Mesendoderm (in vitro differentiated cells): Measurements from ENCODE around the gene VWF.
A peak's percentile ranks its signal among the peaks of the same experiment; 100 is the strongest.

Experiments
- DNase-seq: peaks from one replicate; pipeline ENCODE4 v3.0.0; 2013
- H2AK5ac ChIP-seq: 2 replicates; pipeline ENCODE4 v1.6.1; 2013; ENCODE audit warnings: low read length, inconsistent platforms
- H2BK120ac ChIP-seq: 2 replicates; pipeline ENCODE4 v1.6.1; 2013; ENCODE audit warnings: low read depth, mild to moderate bottlenecking, low read length, moderate library complexity, mixed read lengths
- H2BK15ac ChIP-seq: replicated peaks from 2 replicates; pipeline ENCODE4 v1.6.1; 2013; ENCODE audit warnings: low read depth, mild to moderate bottlenecking, moderate library complexity
- H2BK5ac ChIP-seq: 2 replicates; pipeline ENCODE4 v1.6.1; 2013; ENCODE audit warnings: low read length, inconsistent platforms
- H3K18ac ChIP-seq: 2 replicates; pipeline ENCODE4 v1.6.1; 2013; ENCODE audit warnings: mild to moderate bottlenecking, low read length, mixed read lengths
- H3K23ac ChIP-seq: one replicate; pipeline ENCODE4 v1.6.1; 2013; ENCODE audit warnings: low read length
- H3K27ac ChIP-seq: 2 replicates; pipeline ENCODE4 v1.5.1; 2013; ENCODE audit warnings: low read depth, mild to moderate bottlenecking, inconsistent platforms, low read length, moderate library complexity
- H3K27me3 ChIP-seq: 2 replicates; pipeline ENCODE4 v1.6.1; 2013; ENCODE audit warnings: low read length, control low read depth, mild to moderate bottlenecking, inconsistent platforms; ENCODE audit not compliant: insufficient read depth, poor library complexity
- H3K36me3 ChIP-seq: 2 replicates; pipeline ENCODE4 v1.6.1; 2013; ENCODE audit warnings: low read length, inconsistent platforms; ENCODE audit not compliant: control insufficient read depth, insufficient read depth
- H3K4ac ChIP-seq: one replicate; pipeline ENCODE4 v1.6.1; 2013; ENCODE audit warnings: low read depth, mild to moderate bottlenecking, low read length, moderate library complexity
- H3K4me1 ChIP-seq: 2 replicates; pipeline ENCODE4 v1.6.1; 2013; ENCODE audit warnings: low read depth, low read length, inconsistent platforms; ENCODE audit not compliant: control insufficient read depth
- H3K4me2 ChIP-seq: 2 replicates; pipeline ENCODE4 v1.6.1; 2013; ENCODE audit warnings: low read length
- H3K4me3 ChIP-seq: 2 replicates; pipeline ENCODE4 v1.5.1; 2013; ENCODE audit warnings: mild to moderate bottlenecking, low read length
- H3K56ac ChIP-seq: one replicate; pipeline ENCODE4 v1.6.1; 2013; ENCODE audit warnings: low read length
- H3K79me1 ChIP-seq: 2 replicates; pipeline ENCODE4 v1.6.1; 2013; ENCODE audit warnings: low read length, inconsistent platforms
- H3K79me2 ChIP-seq: 2 replicates; pipeline ENCODE4 v1.6.1; 2013; ENCODE audit warnings: mild to moderate bottlenecking, low read length; ENCODE audit not compliant: control insufficient read depth, insufficient read depth
- H3K9ac ChIP-seq: 2 replicates; pipeline ENCODE4 v1.6.1; 2013; ENCODE audit warnings: low read length, inconsistent platforms
- H4K5ac ChIP-seq: one replicate; pipeline ENCODE4 v1.6.1; 2013; ENCODE audit warnings: low read length
- H4K8ac ChIP-seq: one replicate; pipeline ENCODE4 v1.6.1; 2013; ENCODE audit warnings: low read depth, mild to moderate bottlenecking, control low read depth, low read length, moderate library complexity
- WGBS: extraction: QIAGEN DNeasy Blood & Tissue Kit; methylation state at CpG from one replicate; pipeline ENCODE4 v1.1.7; 2013; ENCODE audit warnings: low lambda C conversion rate, missing lambda C conversion rate; ENCODE audit not compliant: insufficient coverage; ENCODE audit errors: extremely low coverage; 5-methylcytosine and 5-hydroxymethylcytosine counted together

The VWF gene

GRCh38 chr12:5946388-5946787 is 178.1 kb downstream of the VWF start:
- Histone ChIP-seq H4K5ac (no peak overlapping the region), H3K27me3 (peaks cover 2% of the 10 kb centered on the region)

GRCh38 chr12:5945071-5946008 is 179.1 kb downstream of the VWF start, which contains the start of gene ANO2:
Gene ANO2 (minus strand): TSS chr12:5945259. CDS start chr12:5945217, 42 bp downstream.
- H3K18ac ChIP-seq: peak within 1 kb of the TSS; percentile 47
- no peak within 1 kb of the TSS for H3K23ac ChIP-seq
- peak within 1 kb of the TSS; percentile 84 for H4K8ac ChIP-seq
- no peak within 1 kb of the TSS for H2AK5ac ChIP-seq
- H3K9ac ChIP-seq: peak within 1 kb of the TSS; percentile 73
- H3K4me2 ChIP-seq: peak within 1 kb of the TSS; percentile 92
- peaks cover 2% of the 10 kb centered on the region for H3K27me3 ChIP-seq
- H2BK120ac ChIP-seq: no peak within 1 kb of the TSS
- WGBS: no CpG with 5 or more reads among the region's 66 CpGs
- peak; percentile 76 for DNase-seq
- peak within 1 kb of the TSS; percentile 89 for H3K56ac ChIP-seq
- H3K4me1 ChIP-seq: no peaks in the 10 kb centered on the region
- no peak within 1 kb of the TSS for H3K4ac ChIP-seq
- no peaks in the 10 kb centered on the region for H3K79me2 ChIP-seq
- no peak within 1 kb of the TSS for H2BK5ac ChIP-seq
- no peaks in the 10 kb centered on the region for H3K79me1 ChIP-seq
- H3K27ac ChIP-seq: no peak within 1 kb of the TSS
- no peaks in the 10 kb centered on the region for H3K36me3 ChIP-seq
- no peak within 1 kb of the TSS for H4K5ac ChIP-seq
- H2BK15ac ChIP-seq: no peak within 1 kb of the TSS
- H3K4me3 ChIP-seq: peak within 1 kb of the TSS; percentile 62

More at GRCh38 chr12:5946388-5946787, 178.1 kb downstream of the VWF start:
- Histone ChIP-seq H2AK5ac (no peak overlapping the region), H3K4ac (no peak overlapping the region), H3K56ac (no peak overlapping the region), H3K9ac (no peak overlapping the region), H3K79me2 (no peaks in the 10 kb centered on the region), H3K36me3 (no peaks in the 10 kb centered on the region), H3K4me3 (no peak overlapping the region), H3K23ac (no peak overlapping the region), H3K18ac (no peak overlapping the region), H3K4me1 (no peaks in the 10 kb centered on the region), H4K8ac (no peak overlapping the region), H3K27ac (no peak overlapping the region), H3K79me1 (no peaks in the 10 kb centered on the region), H2BK120ac (no peak overlapping the region), H2BK5ac (no peak overlapping the region), H2BK15ac (no peak overlapping the region), H3K4me2 (no peak overlapping the region)
- no peak for DNase-seq
- no CpG with 5 or more reads among the region's 2 CpGs for WGBS

DNA sequence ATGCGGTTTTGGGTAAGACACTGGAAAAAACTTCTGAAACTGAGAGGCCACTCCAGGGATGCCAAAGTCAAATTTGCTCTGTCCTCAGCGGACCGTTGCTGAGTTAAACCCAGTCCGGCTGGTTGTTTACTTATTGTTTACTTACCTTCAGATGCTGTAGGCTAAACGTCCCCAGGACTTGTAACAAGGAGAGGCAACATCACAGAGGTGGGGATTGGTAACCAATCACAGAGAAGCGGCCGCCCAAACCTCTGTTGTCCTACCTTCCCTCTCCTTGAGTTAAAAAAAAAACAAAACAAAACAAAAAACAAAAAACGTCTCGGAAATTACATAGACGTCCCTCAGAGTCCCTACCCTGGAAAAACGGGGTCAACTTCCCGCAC is 179.8 kb downstream of the VWF start:
- Histone ChIP-seq H3K79me2 (no peaks in the 10 kb centered on the region), H3K4ac (no peak overlapping the region), H2BK120ac (no peak overlapping the region), H2BK15ac (no peak overlapping the region), H3K4me3 (peak overlapping the region; percentile 62), H4K5ac (no peak overlapping the region), H3K36me3 (no peaks in the 10 kb centered on the region), H3K23ac (no peak overlapping the region), H3K27ac (no peak overlapping the region), H2BK5ac (no peak overlapping the region), H4K8ac (peak overlapping the region; percentile 84), H2AK5ac (no peak overlapping the region), H3K27me3 (peaks cover 2% of the 10 kb centered on the region), H3K4me1 (no peaks in the 10 kb centered on the region), H3K79me1 (no peaks in the 10 kb centered on the region), H3K18ac (peak overlapping the region; percentile 47), H3K56ac (peak overlapping the region; percentile 89), H3K9ac (peak overlapping the region; percentile 61), H3K4me2 (peak overlapping the region; percentile 92)
- WGBS: no CpG with 5 or more reads among the region's 12 CpGs
- DNase-seq: peak; percentile 42

DNA sequence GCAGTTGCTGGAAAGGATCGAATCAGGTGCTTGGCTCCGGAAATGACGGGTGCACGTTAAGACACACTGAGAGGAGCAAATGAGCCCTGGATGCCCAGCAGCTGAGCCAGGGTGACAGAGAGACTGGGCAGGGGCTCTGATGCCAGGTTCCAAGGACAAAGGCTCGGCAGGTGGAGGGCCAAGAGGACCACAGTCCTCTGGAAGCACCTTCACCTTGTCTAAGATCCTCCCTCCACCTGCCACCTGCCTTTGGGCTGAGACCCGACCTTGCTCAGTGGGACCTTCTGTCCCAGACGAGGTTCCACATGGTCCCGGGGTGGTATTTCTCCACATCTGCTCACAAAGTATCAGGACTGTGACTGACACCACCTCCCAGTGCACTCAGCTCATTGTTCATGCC is 180.4 kb downstream of the VWF start:
- Histone ChIP-seq H3K23ac (no peak overlapping the region), H3K79me2 (no peaks in the 10 kb centered on the region), H3K4me3 (no peak overlapping the region), H3K27me3 (peaks cover 2% of the 10 kb centered on the region), H3K36me3 (no peaks in the 10 kb centered on the region), H3K27ac (no peak overlapping the region), H2BK120ac (no peak overlapping the region), H3K56ac (no peak overlapping the region), H4K8ac (no peak overlapping the region), H2AK5ac (no peak overlapping the region), H3K4me1 (no peaks in the 10 kb centered on the region), H3K4me2 (no peak overlapping the region), H3K79me1 (no peaks in the 10 kb centered on the region), H4K5ac (no peak overlapping the region), H2BK15ac (no peak overlapping the region), H3K4ac (no peak overlapping the region), H3K9ac (no peak overlapping the region), H2BK5ac (no peak overlapping the region), H3K18ac (no peak overlapping the region)
- WGBS: no CpG with 5 or more reads among the region's 8 CpGs
- DNase-seq: no peak

DNA sequence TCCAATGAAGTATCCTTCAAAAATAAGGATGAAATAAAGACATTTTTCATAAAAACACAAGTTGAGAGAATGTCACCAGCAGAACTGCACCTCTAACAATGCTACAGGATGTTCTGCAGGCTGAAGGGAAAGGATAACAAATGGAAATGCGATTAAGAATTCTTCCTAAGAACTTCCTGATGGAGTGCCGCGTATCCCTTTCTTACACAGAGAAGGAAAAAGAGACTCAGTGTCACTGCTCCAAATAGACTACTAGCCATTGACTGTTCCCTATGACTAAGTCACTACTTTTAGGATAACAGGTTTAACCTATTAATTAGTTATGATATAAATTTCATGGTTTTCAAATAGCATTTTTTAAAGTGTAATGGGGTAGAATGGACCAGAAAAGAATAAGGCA is 182.6 kb downstream of the VWF start:
- Histone ChIP-seq H3K18ac (no peak overlapping the region), H2BK5ac (no peak overlapping the region), H3K23ac (no peak overlapping the region), H3K79me1 (no peaks in the 10 kb centered on the region), H3K36me3 (no peaks in the 10 kb centered on the region), H3K9ac (no peak overlapping the region), H3K56ac (no peak overlapping the region), H3K27ac (no peak overlapping the region), H3K4me1 (no peaks in the 10 kb centered on the region), H3K4me2 (no peak overlapping the region), H3K4me3 (no peak overlapping the region), H4K5ac (no peak overlapping the region), H4K8ac (no peak overlapping the region), H2AK5ac (no peak overlapping the region), H3K79me2 (no peaks in the 10 kb centered on the region), H3K27me3 (peaks cover 2% of the 10 kb centered on the region), H2BK15ac (no peak overlapping the region), H3K4ac (no peak overlapping the region), H2BK120ac (no peak overlapping the region)
- no peak for DNase-seq
- no CpG with 5 or more reads among the region's 3 CpGs for WGBS
